Progenitor cell of endocrine pancreas (in vitro differentiated cells): ENCODE measurements around the gene ACSL4. TPM values are rescaled to one million over a fixed set of nuclear protein-coding genes. Genes with fewer than 3 reads are reported as not detected.
"Not testable (repeated sequence)": the region's sequence is repeated elsewhere in the genome, so short reads cannot be mapped to it uniquely, and the experiment has no call there.

ENCODE experiments used
- DNase-seq: peaks from one replicate; pipeline ENCODE4 v3.0.0; 2021; ENCODE audit warnings: low spot score; ENCODE audit not compliant: unreplicated experiment
- H3K27ac Mint-ChIP-seq: 2 replicates; pipeline ENCODE4 v1.8.0; 2021; ENCODE audit warnings: mild to moderate bottlenecking, moderate library complexity, mixed read lengths
- H3K27me3 Mint-ChIP-seq: 2 replicates; pipeline ENCODE4 v1.8.0; 2021; ENCODE audit warnings: mixed read lengths
- H3K36me3 Mint-ChIP-seq: 2 replicates; pipeline ENCODE4 v1.8.0; 2022; ENCODE audit warnings: mixed read lengths; ENCODE audit not compliant: insufficient read depth
- H3K4me1 Mint-ChIP-seq: 2 replicates; pipeline ENCODE4 v1.8.0; 2021; ENCODE audit warnings: low read depth, mixed read lengths
- H3K4me3 Mint-ChIP-seq: 2 replicates; pipeline ENCODE4 v1.8.0; 2021; ENCODE audit warnings: low read depth, mild to moderate bottlenecking, moderate library complexity, mixed read lengths
- H3K9me3 Mint-ChIP-seq: 2 replicates; pipeline ENCODE4 v1.8.0; 2021; ENCODE audit warnings: low read depth, mixed read lengths
- CTCF ChIP-seq: fragments of 200-600 bp; sonication (generic); IDR thresholded peaks from one replicate; pipeline ENCODE4 v1.5.0; 2021; ENCODE audit warnings: antibody characterized with exemption, mild to moderate bottlenecking; ENCODE audit not compliant: unreplicated experiment
- total RNA-seq: library from RNA; stranded (reverse); gene quantifications from 2 replicates; pipeline ENCODE4 v1.2.1, GENCODE V29; 2021

The ACSL4 gene
- total RNA-seq, 1 donor from 2014 or later: 44.9 TPM

GRCh38 chrX:109643687-109644086 lies 89.4 kb downstream of the ACSL4 start:
- Mint-ChIP-seq H3K36me3 (peaks cover 17% of the 10 kb centered on the region), H3K27me3 (no peaks in the 10 kb centered on the region), H3K4me3 (no peak overlapping the region), H3K27ac (no peak overlapping the region), H3K4me1 (peaks cover 10% of the 10 kb centered on the region), H3K9me3 (peaks cover 7% of the 10 kb centered on the region)
- DNase-seq: no peak
- no peak for TF ChIP-seq CTCF

GRCh38 chrX:109638158-109638557 lies 94.9 kb downstream of the ACSL4 start:
- no peak overlapping the region for H3K27ac Mint-ChIP-seq
- H3K9me3 Mint-ChIP-seq: no peaks in the 10 kb centered on the region
- peaks cover 9% of the 10 kb centered on the region for H3K4me1 Mint-ChIP-seq

GRCh38 chrX:109637477-109637876 lies 95.6 kb downstream of the ACSL4 start:
- not testable (repeated sequence) for H3K9me3 Mint-ChIP-seq, H3K27ac Mint-ChIP-seq, H3K4me3 Mint-ChIP-seq, H3K4me1 Mint-ChIP-seq, H3K36me3 Mint-ChIP-seq, DNase-seq, H3K27me3 Mint-ChIP-seq

More at GRCh38 chrX:109638158-109638557, 94.9 kb downstream of the ACSL4 start:
- Mint-ChIP-seq H3K4me3 (no peak overlapping the region), H3K27me3 (no peaks in the 10 kb centered on the region), H3K36me3 (peaks cover 5% of the 10 kb centered on the region)
- no peak for TF ChIP-seq CTCF
- DNase-seq: no peak

GRCh38 chrX:109635146-109635545 lies 97.9 kb downstream of the ACSL4 start:
- Mint-ChIP-seq H3K36me3 (peaks cover 5% of the 10 kb centered on the region), H3K4me1 (peaks cover 3% of the 10 kb centered on the region), H3K4me3 (no peak overlapping the region), H3K9me3 (no peaks in the 10 kb centered on the region), H3K27ac (no peak overlapping the region), H3K27me3 (no peaks in the 10 kb centered on the region)
- TF ChIP-seq CTCF: peak; percentile 71
- no peak for DNase-seq

- Mint-ChIP-seq H3K36me3 (no peaks in the 10 kb centered on the region), H3K9me3 (no peaks in the 10 kb centered on the region), H3K27me3 (no peaks in the 10 kb centered on the region), H3K4me1 (peaks cover 1% of the 10 kb centered on the region), H3K4me3 (no peak overlapping the region), H3K27ac (no peak overlapping the region)
- DNase-seq: peak; percentile 18
- peak; percentile 89 for TF ChIP-seq CTCF
These were observed 100.1 kb downstream of the ACSL4 start for GRCh38 chrX:109632906-109633504.

- no peak overlapping the region for H3K4me3 Mint-ChIP-seq
- H3K36me3 Mint-ChIP-seq: peaks cover 2% of the 10 kb centered on the region
- TF ChIP-seq CTCF: no peak
- peaks cover 2% of the 10 kb centered on the region for H3K4me1 Mint-ChIP-seq
- no peak for DNase-seq
- H3K9me3 Mint-ChIP-seq: peaks cover 4% of the 10 kb centered on the region
- no peak overlapping the region for H3K27ac Mint-ChIP-seq
- peaks cover 4% of the 10 kb centered on the region for H3K27me3 Mint-ChIP-seq
These were observed 103.7 kb downstream of the ACSL4 start for GRCh38 chrX:109629310-109629709.
